Stimulated activated CD8-positive, alpha-beta memory T cell treated with anti-CD3 and anti-CD28 coated beads, Interleukin-12 subunit alpha, Interleukin-12 subunit beta, amount 100 ng/mL, for 24 hours (primary cell): Measurements from ENCODE around the gene DCUN1D2.
"Not testable (repeated sequence)": the region's sequence is repeated elsewhere in the genome, so short reads cannot be mapped to it uniquely, and the experiment has no call there.

Experiments used
- DNase-seq: peaks from one replicate; pipeline ENCODE4 v3.0.0-alpha.2; 2020; ENCODE audit errors: extremely low read depth

The DCUN1D2 gene

GRCh38 chr13:113490496-113491417 is at the start of gene DCUN1D2:
Gene DCUN1D2 (minus strand): TSS chr13:113490711. CDS start chr13:113490669, 42 bp downstream.
- peak; percentile 38 for DNase-seq

GRCh38 chr13:113539822-113540221 is 49.3 kb upstream of the DCUN1D2 start:
- DNase-seq, result no peak

DNA sequence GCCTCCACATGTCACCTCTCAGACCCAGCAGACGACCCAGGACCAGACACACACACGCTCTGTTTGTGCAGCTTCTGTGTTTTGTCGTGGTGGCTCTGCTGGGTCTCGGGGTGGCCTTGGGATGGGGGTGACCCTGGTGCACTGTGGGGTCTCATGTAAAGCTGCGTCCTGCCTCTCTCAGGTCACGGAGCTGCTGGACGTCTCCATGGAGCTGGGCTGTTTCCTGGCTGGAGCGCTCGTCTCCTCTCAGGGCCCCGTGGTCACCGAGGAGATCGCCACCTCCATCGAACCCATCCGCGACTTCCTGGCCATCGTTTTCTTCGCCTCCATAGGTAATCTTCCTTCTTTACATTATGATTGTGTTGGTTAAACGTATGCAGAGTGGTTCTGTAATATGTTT is 48.7 kb upstream of the DCUN1D2 start:
- DNase-seq, result no peak

DNA sequence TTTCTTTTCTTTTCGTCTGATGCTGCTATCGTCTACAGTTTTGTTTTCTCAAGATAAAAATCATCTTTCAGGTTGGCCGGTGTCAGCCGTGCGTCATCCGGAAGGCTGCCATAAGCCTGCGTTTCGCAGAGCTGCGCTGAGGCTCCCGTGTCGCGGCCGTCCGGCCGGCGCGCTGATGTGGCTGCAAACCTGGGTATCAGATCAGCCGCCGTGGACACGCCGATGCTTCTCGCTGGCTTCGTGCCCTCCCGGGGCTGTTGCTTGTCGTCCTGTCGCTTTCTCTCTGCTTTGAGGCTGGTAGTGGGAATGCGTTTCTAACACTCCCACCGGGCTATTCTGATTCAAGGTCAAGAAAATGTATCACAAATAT is 48.2 kb upstream of the DCUN1D2 start:
- DNase-seq, result no peak

GRCh38 chr13:113537909-113538688 is 47.6 kb upstream of the DCUN1D2 start:
- DNase-seq, result no peak

DNA sequence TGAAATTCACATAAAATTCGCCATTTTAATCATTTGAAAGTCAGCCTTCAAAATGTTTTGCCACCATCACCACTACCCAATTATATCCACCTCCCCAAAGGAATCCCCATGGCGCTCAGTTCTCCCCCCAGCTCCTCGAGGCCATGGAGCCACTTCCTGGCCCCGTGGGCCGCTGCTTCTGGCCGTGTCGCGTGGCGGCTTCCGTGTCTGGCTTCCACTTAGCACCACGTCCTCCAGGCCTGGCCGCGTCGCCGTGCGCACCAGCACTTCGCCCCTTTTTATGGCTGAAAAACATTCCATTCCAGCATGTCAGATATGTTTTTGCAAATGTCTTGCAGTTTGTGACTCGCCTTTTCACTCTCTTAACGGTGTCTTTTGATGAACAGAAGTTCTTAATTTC is 46.7 kb upstream of the DCUN1D2 start:
- no peak for DNase-seq

GRCh38 chr13:113536461-113537110 is 46.1 kb upstream of the DCUN1D2 start:
- no peak for DNase-seq

DNA sequence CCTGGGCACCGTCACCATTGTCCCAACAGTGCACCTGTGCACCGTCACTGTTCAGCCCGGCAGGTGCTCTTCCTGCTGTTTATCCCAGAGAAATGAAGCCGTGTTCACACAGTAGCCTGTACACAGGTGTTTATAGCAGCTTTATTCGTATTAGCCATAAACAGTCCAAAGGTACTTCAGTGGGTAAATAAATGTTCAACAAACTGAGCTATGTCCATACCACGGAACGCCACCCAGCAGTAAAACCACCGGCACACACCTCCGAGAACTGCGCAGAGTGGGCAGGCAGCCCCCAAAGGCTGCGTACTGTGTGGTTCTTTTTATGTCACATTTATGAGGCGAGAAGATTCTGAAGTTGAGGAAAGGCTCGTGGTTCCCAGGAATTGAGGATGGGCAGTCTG is 44.9 kb upstream of the DCUN1D2 start:
- DNase-seq, result no peak

- no peak for DNase-seq
Observed at GRCh38 chr13:113534236-113534860, 43.8 kb upstream of the DCUN1D2 start.

GRCh38 chr13:113533161-113533840 is 42.8 kb upstream of the DCUN1D2 start:
- DNase-seq, result no peak

- DNase-seq, result no peak
Observed at GRCh38 chr13:113532156-113532806, 41.8 kb upstream of the DCUN1D2 start.

GRCh38 chr13:113531041-113531873 is 40.7 kb upstream of the DCUN1D2 start:
- no peak for DNase-seq

DNA sequence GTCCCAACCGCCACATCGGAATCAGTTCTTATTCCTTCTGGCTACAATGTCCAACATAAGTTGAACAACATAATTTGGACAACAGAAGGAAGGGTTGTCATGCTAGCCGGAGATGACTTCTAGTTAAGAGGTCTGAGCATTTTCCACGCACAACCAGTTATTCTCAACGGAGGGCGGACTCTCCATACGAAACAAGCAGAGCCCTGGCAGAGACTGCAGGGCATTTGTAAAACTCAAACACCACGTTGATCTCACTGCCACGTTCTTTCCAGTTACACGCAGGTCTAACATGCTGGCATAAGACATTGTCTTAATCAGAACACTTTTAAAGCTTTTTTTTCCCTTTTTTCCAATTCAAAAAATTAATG is 38.3 kb upstream of the DCUN1D2 start:
- DNase-seq, result no peak

GRCh38 chr13:113528101-113528812 is 37.7 kb upstream of the DCUN1D2 start:
- no peak for DNase-seq

- no peak for DNase-seq
Observed at GRCh38 chr13:113527272-113527958, 36.9 kb upstream of the DCUN1D2 start.

GRCh38 chr13:113526466-113527220 is 36.1 kb upstream of the DCUN1D2 start:
- DNase-seq, result no peak

DNA sequence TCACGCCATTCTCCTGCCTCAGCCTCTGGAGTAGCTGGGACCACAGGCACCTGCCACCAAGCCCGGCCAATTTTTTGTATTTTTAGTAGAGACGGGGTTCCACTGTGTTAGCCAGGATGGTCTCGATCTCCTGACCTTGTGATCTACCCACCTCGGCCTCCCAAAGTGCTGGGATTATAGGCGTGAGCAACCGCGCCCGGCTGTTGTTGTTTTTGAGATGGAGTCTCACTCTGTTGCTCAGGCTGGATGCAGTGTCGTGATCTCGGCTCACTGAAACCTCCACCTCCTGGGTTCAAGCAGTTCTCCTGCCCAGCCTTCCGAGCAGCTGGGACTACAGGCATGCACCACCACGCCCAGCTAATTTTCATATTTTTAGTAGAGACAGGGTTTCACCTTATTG is 31.9 kb upstream of the DCUN1D2 start:
- not testable (repeated sequence) for DNase-seq

GRCh38 chr13:113520571-113520970 is 30.1 kb upstream of the DCUN1D2 start:
- DNase-seq, result no peak
